GM19240 (cell line): ENCODE results near the gene CA11.

Source experiments
- DNase-seq: peaks from one replicate; pipeline ENCODE4 v3.0.0; 2011; ENCODE audit warnings: low spot score; ENCODE audit not compliant: insufficient read length

CA11 gene

DNA sequence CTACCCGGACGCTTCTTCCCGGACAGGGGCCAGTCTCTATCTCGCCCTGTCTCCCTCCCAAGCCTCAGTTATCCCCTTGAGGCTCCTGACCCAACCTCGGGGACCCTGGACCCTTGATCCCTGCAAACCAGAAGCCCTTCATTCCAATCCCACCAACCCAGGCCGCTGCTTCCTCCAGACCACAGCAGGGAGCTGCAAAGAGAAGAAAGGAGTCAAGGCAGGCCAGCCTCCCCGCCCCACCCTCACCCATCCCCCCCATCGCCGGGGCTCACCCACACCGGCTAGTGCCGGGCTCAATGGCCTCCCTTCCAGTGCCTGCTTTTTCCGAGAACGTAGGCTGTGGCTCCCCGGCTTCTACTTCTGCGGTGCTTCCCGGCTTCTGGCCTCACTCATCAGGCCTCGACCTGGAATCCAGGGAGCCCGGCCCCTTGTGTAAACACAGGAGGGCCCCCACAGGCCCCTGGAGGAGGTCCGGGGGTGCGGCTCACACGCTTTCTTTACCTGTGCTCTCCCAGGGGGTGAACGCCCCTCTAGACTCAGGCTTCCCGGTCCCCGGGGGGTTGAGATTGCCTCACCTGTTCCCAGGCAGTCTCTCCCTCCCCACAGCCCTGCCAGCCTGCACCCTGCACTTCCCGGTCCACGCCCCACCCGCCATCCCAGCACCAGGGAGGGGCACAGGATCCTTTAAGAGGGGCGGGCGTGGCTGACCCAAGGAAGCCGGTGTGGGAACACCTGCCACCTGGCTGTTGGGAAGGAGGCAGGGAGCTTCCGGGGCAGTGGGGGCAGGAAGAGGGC is 31.4 kb downstream of the CA11 start, which contains the start of gene FAM83E:
FAM83E (minus strand) TSS at position 641 of the 795 bp plus-strand sequence. CDS start 1,704 bp downstream, outside the sequence.
- no peak for DNase-seq

DNA sequence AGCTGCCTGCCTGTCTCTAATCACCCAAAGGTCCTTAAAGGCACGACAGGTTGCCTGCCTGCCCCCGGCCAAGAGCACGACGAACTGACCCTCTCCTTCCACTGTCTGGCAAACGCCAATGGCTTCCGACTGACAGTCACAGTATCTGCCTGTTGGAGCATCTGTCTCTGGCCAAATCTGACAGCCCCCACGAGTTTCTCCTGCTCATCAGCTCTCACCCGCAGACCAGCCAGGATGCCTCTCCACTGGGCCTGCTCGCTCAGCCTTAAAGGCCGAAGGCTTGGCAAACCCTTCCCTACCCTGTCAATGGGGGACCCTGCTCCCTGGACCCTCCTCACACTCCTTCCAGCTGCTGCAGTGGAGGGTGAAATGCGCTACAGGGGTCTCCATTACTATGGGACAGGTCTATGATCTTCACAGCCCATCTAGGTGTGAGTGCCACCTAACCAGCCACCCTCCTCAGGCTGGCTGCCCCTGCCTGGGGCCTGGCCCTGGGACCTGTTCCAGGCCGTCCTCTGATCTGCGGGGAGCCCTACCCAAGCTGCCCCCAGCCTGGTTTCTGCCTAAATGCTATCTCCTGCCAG is 32.0 kb downstream of the CA11 start:
- DNase-seq, result no peak

DNA sequence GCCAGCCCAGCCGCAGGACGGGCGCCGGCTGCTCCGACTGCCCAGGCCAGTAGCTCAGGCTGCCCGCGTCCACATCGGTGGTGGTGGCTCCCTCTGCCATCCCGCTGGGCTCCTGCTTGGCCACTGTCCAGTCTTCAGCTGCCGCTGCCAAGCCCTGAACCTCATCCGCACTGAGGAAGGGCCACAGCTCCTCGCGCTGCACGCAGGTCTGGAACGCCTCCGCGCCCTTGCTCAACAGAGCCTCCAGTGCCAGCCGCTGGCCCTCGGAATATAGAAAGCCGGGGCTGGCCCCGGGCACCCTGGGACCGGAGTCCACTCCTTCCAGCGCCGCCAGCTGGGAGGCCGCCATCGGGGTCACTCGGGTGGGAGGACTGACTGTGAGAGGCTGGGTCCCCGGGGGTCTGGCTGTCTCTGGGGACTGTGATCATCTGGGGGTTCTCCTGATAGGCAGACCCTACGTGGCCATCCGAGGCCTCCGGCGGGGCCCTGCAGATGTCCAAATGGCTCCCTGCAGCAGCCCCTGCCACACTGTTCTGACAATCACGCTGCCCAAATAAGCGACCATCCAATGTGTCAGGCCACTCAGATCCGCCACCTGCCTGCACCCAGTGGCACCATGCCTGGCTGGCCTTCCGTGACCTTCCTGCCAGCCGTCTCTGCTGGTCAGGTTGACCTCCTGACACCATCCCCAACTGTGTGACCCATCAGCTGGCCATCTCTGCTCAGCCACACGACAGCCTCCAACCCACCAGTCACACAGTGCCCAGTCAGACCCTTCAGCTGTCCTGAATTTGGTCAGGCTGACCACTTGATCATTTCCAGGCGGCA is 32.7 kb downstream of the CA11 start:
- no peak for DNase-seq

DNA sequence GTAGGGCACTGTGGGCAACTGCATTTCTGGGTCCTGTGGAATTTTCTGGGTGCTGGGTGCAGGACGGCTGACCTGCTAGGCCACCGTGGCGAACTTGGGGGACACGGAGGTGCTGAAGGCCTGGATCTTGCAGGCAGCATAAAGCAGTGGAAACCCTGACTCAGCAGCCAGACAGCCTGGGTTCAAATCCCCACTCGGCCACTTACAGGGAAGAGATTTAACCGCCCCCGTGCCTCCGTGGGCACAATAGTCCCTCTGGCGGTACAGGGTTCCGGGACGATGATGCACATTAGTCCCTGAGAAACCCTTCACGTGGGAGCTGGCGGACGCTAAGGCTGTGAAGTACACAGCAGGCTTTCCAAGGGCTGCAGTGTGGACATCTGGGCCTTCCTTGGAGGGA is 34.1 kb downstream of the CA11 start:
- DNase-seq, result no peak

DNA sequence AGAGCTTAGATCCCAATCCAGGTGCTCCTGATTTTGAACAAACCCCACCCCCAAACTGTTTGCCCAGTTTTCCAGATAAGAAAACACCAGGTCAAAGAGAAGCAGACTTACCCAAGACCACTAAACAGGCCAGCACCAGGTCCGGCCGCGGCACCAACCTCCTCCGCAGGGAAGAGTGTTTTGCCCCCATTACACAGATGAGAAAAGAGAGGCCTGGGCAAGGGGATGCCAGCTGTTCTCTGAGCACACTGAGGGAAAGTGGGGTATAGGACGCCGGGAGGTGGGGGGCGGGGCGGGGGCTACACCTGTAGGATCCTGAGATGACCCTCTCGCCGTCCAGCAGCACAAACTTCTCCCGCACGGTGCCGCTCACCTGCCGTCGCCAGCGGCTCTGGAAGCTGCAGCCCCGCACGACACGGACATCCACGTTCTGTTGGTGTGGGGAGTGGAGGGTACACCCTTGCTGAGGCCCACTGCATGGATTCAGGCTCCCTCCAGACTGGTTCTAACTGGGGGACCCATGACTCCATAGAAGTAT is 36.3 kb downstream of the CA11 start:
- DNase-seq, result no peak

DNA sequence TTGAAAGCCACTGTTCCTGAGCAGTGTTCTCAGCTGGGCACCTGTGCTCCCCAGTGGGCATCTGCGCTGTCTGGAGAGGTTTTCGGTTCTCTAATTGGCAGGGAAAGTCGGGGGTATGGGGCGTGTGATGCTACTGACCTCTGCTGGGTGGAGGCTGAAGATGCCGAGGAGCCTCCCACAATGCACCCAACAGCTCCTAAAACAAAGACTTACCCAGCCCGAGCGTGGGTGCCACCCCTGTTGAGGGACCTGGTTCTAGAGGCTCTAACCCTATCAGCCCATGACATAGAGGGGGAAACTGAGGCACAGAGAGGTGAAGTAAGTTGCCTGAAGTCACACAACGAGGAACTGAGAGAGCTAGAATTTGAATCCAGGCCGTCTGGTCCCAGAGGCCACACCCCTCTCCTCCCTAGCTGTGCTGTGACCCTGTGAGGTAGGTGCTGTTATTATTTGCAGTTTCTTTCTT is 37.2 kb downstream of the CA11 start:
- DNase-seq, result peak; percentile 59

DNA sequence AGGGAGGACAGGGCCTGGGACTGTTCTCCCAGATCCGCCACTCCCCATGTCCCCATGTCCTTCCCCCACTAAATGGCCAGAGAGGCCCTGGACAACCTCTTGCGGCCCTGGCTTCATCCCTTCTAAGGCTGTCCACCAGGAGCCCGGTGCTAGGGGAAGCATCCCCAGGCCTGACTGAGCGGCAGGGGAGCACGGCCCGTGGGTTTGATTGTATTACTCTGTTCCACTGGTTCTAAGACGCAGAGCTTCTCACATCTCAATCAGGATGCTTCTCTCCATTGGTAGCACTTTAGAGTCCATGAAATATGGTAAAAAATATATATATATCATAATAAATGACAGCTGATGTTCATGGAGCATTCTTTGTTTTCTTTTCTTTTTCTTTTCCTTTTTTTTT is 38.6 kb downstream of the CA11 start:
- no peak for DNase-seq

DNA sequence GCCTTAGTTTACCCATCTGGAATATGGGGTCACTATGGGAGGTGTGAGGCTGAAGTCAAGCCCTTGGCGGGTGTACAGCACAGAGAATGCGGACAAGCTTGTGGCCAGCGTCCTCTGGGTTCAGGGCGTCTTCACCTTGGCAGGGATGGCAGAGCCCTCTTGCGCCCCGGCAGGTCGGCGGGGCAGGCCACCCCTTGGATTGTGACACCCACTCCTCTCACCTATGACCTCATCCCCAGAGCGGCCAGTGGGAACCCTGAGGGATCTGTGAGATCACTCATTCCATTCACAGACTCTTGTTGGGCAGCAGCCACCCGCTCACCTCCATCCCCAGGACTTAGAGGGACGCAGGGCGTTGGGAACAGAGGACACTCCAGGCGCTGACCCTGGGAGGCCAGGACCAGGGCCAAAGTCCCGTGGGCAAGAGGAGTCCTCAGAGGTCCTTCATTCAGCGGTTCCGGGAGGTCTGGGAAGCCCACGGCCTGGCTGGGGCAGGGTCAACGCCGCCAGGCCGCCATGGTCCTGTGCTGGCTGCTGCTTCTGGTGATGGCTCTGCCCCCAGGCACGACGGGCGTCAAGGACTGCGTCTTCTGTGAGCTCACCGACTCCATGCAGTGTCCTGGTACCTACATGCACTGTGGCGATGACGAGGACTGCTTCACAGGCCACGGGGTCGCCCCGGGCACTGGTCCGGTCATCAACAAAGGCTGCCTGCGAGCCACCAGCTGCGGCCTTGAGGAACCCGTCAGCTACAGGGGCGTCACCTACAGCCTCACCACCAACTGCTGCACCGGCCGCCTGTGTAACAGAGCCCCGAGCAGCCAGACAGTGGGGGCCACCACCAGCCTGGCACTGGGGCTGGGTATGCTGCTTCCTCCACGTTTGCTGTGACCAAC is 39.3 kb downstream of the CA11 start, which contains the start of gene SPACA4:
SPACA4 (plus strand) TSS at position 280 of the 896 bp plus-strand sequence; CDS start at position 517, 237 bp downstream.
- DNase-seq, result no peak

DNA sequence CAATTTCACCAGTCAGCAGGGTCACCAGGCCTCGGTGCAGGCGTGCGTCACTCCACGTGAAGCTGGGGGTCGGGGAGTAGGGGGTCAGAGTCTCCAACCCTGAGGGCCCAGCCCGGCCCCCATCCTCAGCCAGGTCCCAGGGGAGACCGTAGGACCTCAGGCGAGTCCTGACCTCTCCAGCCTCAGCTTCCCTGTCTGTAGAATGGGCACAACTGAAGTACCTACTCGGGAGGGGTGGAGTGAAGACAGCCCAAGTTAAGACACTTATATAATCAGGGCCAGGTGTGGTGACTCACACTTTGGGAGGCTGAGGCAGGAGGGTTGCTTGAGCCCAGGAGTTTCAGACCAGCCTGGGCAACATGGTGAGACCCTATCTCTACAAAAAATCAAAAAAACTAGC is 42.1 kb downstream of the CA11 start:
- DNase-seq, result no peak

DNA sequence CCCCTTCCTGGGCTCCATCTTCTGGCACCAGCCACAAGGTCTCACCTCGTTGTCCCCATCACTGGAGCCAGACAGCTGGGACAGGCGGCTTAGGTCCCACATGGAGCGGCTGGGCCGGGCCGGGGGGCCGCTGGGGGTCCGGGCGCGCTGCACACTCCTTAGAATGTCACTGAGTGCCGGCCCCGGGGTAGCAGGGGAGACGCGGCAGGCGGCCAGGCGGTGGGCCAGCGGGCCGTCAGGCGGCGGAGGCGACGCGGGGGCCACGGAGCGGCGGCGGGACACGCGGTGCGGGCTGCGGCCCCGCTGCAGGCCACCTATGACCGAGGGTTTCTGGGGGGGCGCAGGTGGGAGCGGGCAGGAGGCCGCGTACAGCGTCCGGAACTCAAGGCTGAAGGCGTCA is 42.5 kb downstream of the CA11 start:
- DNase-seq, result no peak

DNA sequence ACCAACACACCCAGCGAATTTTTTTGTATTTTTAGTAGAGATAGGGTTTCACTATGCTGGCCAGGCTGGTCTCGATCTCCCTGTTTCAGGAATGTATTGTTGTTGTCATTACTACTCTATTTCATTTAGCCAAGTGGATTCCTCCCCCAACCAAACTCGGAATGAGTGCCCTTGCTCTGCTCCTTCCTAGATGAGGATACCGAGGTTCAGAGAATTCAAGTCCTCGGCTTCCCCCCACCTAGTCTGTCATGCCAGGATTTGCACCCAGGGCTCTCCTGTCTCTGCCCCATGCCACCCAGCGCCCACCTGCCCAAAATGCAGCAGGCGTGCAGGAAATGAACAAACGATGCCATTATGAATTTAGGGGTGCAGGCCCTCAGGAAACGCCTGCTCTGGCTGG is 43.0 kb downstream of the CA11 start:
- no peak for DNase-seq

DNA sequence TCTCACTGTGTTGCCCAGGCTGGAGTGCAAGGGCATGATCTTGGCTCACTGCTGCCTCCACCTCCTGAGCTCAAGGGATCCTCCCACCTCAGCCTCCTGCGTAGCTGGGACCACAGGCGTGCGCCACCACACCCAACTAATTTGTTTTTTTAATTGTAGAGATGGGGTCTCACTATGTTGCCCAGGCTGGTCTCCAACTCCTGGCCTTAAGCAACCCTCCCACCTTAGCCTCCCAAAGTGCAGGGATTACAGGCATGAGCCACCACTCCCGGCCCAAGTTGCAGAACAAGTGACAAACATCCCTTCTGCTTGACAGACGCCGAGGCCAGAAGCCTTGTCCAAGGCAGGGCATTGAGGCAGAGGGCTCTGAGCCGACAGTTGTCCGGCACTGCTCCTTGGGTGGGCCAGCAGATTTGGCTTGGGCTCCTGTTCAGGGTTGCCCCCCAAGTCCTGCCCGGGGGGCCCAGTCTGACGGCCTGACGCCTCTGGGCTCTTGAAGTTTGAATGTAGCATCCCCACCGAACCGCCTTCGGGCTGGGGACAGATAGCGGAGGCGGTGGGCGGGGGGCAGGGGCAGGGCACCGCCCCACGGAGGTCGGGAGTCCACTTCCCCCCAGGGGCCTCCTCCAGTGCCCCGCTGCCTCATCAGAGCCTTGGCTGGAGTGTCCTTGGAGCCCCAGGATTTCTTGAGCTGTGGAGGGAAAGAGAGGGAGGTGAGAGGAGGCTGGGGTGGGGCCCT is 45.1 kb downstream of the CA11 start:
- DNase-seq, result no peak

DNA sequence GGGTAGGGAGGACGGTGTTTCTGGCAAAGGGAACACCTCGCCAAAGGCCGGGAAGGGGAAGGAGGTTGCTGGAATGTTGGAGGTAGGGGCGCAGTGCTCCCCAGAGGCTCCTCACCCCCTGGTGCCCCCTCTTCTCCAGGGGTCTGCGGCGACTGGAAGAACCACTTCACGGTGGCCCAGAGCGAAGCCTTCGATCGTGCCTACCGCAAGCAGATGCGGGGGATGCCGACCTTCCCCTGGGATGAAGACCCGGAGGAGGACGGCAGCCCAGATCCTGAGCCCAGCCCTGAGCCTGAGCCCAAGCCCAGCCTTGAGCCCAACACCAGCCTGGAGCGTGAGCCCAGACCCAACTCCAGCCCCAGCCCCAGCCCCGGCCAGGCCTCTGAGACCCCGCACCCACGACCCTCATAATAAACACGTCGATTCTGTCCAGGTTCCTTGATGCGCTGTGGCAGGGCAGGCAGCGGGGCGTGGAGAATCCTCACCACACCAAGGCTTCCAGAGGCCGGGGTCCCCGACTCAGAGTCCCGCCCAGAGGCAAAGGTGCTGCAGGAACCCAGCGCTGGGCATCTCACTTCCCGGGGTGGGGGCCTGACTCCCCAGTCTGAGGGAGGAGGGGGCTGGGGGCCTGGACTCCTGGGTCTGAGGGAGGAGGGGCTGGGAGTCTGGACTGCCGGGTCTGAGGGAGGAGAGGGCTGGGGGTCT is 46.8 kb downstream of the CA11 start:
- no peak for DNase-seq

DNA sequence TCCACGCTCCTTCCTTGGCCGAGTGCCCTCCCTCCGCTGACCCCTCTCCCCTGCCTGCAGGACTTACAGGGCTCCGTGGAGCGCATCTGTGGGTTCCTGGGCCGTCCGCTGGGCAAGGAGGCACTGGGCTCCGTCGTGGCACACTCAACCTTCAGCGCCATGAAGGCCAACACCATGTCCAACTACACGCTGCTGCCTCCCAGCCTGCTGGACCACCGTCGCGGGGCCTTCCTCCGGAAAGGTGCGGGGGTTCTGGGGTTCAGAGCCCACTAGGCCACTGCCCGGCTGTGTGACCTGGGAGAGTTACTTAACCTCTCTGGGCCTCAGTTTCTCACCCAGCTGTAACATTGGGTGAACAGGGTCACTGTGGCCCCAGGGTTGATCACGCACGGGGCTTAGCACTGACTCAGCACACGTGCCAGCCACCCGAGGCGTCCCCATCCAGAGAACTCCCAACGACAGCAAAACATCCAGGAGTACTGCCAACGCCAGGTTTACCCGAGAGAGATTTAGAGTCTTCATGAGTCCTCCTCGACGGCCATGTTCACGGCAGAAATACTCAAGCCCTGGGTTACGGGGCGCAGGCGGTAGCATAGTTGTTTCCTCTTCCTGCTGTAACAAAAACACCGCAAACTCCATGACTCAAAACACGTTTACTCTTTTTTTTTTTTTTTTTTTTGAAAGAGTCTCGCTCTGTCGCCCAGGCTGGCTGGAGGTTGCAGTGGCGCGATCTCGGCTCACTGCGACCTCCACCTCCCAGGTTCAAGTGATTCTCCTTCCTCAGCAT is 49.1 kb downstream of the CA11 start:
- no peak for DNase-seq

DNA sequence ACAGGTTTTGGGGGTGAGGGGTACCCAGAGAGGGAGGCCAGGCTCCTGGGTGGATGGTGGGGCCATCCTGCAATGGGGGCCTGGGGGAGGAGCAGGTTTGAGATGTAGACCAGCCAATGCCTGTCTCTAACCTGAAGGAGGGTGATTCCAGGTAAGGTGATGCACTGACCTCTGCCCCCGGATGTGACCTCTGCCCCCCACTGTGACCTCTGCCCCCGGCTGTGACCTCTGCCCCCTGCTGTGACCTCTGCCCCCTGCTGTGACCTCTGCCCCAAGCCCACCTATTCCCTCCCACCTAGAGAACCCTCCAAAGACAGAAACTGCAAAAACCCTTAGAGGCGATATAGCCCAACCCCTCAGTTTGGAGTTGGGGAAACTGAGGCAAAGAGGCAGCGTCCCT is 49.8 kb downstream of the CA11 start:
- DNase-seq, result no peak

DNA sequence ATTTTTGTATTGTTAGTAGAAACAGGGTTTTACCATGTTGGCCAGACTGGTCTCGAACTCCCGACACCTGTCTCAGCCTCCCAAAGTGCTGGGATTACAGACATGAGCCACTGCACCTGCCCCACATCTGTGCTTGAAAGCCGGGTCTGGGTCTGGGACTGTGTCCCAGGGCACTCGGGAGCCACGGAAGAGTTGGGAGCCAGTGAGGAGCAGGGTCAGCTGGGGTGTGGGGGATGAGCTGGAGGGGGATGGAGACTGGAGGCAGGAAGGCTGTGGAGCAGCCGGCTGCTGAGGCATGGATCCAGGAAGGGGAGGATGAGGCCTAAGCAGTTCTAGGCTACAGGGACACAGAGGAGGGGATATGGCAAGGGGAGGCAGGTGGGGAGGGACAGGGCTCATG is 50.2 kb downstream of the CA11 start:
- no peak for DNase-seq

DNA sequence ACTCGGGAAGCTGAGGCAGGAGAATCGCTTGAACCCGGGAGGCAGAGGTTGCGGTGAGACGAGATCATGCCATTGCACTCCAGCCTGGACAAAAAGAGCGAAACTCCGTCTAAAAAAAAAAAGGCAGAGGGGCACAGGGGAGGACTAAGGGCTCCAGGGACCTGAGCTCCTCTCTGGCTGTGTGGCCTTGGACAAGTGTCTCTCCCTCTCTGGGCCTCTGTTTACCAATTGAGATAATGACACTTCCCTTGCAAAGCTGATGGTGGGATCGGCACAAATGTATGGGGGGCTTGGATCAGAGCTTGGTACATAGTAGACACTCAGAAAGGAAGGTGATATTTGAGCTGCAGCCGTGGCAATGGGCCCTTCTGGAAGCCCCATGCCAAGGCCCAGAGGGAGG is 50.8 kb downstream of the CA11 start:
- no peak for DNase-seq

DNA sequence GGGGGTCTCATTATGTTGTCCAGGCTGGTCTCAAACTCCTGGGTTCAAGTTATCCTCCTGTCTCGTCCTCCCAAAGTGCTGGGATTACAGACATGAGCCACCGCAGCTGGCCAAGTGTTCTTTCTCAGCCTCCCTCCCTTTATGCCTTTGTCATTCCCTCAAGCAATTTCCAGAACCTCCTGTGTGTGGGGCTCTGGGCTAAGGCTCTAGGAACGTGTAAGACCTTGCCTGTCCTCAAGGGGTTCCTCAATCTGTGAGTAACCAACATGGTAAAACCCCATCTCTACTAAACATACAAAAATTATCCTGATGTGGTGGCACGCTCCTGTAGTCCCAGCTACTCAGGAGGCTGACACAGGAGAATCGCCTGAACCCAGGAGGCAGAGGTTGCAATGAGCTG is 55.0 kb downstream of the CA11 start:
- no peak for DNase-seq
